Esophagus squamous epithelium (tissue), 4 donors: ENCODE measurements around the gene SMOC2.

Experiments
- CTCF ChIP-seq, 6 experiments: fragments of 450-650 bp in 4 of 6; fragments of 200-600 bp in 2 of 6; sonication (generic) in 2 of 6; IDR thresholded peaks; one replicate each; pipeline ENCODE4 v1.5.1; 2016 to 2019; ENCODE audit warnings: antibody characterized with exemption in 6 of 6, mild to moderate bottlenecking in 4 of 6, moderate library complexity in 4 of 6
- POLR2A ChIP-seq, 4 donors: fragments of 450-650 bp; IDR thresholded peaks; one replicate each; pipeline ENCODE4 v1.6.1; 2017; ENCODE audit warnings: antibody characterized with exemption in 4 of 4, mild to moderate bottlenecking in 4 of 4, moderate library complexity in 3 of 4

- no peak for TF ChIP-seq POLR2A (IDR thresholded peaks at IDR 0.05)
- TF ChIP-seq CTCF (IDR thresholded peaks at IDR 0.05), result no peak
Measured at GRCh38 chr6:168420084-168420483, 20.9 kb upstream of the SMOC2 start.
